Measurements from ENCODE around the gene AFTPH.

AFTPH gene

DNA sequence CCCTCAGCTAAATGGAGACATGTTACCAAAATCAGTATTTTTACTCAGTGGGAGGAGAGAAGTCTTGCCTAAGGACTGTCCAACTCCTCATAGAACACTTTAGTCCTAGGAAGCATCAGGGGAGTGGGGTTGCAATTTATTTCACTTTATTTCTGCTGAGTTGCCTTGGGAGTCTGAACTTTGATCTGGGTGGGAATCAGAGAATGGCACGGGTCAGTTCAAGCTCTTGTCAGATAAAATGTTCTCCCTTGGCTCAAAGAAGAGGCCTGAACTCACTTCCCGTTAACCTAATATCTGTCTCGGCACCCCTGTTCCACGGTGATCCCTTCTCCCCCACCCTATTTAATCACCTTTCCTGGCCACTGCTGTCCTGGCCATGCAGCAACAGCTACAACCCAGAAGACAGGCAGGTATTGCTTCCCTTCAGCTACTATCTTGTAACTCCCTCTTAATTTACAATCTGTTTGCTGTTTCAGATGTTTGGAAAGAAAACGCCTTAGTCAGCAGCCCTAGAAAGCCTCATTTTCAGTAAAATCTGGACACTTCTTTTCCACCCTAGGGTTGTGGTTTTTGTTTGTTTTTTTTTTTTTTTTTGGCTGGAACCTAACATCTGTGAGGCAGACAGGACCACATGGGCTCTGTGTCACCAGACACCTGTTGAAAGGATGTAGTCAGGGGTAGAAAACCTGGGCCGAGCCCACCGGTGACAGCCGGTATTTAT lies 77.1 kb downstream of the AFTPH start:
- TF ChIP-seq, protein P1, sequence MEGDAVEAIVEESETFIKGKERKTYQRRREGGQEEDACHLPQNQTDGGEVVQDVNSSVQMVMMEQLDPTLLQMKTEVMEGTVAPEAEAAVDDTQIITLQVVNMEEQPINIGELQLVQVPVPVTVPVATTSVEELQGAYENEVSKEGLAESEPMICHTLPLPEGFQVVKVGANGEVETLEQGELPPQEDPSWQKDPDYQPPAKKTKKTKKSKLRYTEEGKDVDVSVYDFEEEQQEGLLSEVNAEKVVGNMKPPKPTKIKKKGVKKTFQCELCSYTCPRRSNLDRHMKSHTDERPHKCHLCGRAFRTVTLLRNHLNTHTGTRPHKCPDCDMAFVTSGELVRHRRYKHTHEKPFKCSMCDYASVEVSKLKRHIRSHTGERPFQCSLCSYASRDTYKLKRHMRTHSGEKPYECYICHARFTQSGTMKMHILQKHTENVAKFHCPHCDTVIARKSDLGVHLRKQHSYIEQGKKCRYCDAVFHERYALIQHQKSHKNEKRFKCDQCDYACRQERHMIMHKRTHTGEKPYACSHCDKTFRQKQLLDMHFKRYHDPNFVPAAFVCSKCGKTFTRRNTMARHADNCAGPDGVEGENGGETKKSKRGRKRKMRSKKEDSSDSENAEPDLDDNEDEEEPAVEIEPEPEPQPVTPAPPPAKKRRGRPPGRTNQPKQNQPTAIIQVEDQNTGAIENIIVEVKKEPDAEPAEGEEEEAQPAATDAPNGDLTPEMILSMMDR (IDR thresholded peaks at IDR 0.05): no peak
- Histone ChIP-seq H3K4me1 (peaks cover 10% of the 10 kb centered on the region), H3K79me2 (no peaks in the 10 kb centered on the region), H3K9me3 (ENCODE audit: control insufficient read depth, low read length) (no peaks in the 10 kb centered on the region), H3K36me3 (ENCODE audit: control insufficient read depth, insufficient read depth, low read length) (no peaks in the 10 kb centered on the region), H3K4me2 (ENCODE audit: low read length) (peak overlapping the region; percentile 16), H3K27me3 (ENCODE audit: control insufficient read depth, insufficient read depth, low read length) (no peaks in the 10 kb centered on the region), H2AFZ (no peak overlapping the region), H3K9ac (no peak overlapping the region), H3K4me3 (ENCODE audit: low read depth, low read length) (peak overlapping the region; percentile 3), H3K27ac (no peak overlapping the region)

- H3K36me3 ChIP-seq (ENCODE audit: control insufficient read depth, insufficient read depth, low read length): no peaks in the 10 kb centered on the region
- H3K4me1 ChIP-seq: peaks cover 10% of the 10 kb centered on the region
- TF ChIP-seq, protein P1 (IDR thresholded peaks at IDR 0.05): no peak
- H3K79me2 ChIP-seq: no peaks in the 10 kb centered on the region
- H3K27me3 ChIP-seq (ENCODE audit: control insufficient read depth, insufficient read depth, low read length): no peaks in the 10 kb centered on the region
- H2AFZ ChIP-seq: no peak overlapping the region
- H3K27ac ChIP-seq: no peak overlapping the region
- H3K9me3 ChIP-seq (ENCODE audit: control insufficient read depth, low read length): no peaks in the 10 kb centered on the region
- peak overlapping the region; percentile 3 for H3K4me3 ChIP-seq (ENCODE audit: low read depth, low read length)
- no peak overlapping the region for H3K9ac ChIP-seq
- H3K4me2 ChIP-seq (ENCODE audit: low read length): peak overlapping the region; percentile 16
These were observed 77.8 kb downstream of the AFTPH start for GRCh38 chr2:64601785-64602391.

GRCh38 chr2:64602436-64602835 lies 78.3 kb downstream of the AFTPH start:
- H3K27me3 ChIP-seq (ENCODE audit: control insufficient read depth, insufficient read depth, low read length): no peaks in the 10 kb centered on the region
- H2AFZ ChIP-seq: no peak overlapping the region
- no peaks in the 10 kb centered on the region for H3K36me3 ChIP-seq (ENCODE audit: control insufficient read depth, insufficient read depth, low read length)
- peaks cover 10% of the 10 kb centered on the region for H3K4me1 ChIP-seq
- H3K27ac ChIP-seq: no peak overlapping the region
- TF ChIP-seq, protein P1 (IDR thresholded peaks at IDR 0.05): no peak
- H3K79me2 ChIP-seq: no peaks in the 10 kb centered on the region
- no peaks in the 10 kb centered on the region for H3K9me3 ChIP-seq (ENCODE audit: control insufficient read depth, low read length)
- H3K9ac ChIP-seq: no peak overlapping the region
- no peak overlapping the region for H3K4me2 ChIP-seq (ENCODE audit: low read length)
- no peak overlapping the region for H3K4me3 ChIP-seq (ENCODE audit: low read depth, low read length)

GRCh38 chr2:64604155-64604554 lies 80.0 kb downstream of the AFTPH start:
- Histone ChIP-seq H3K4me2 (ENCODE audit: low read length) (no peak overlapping the region), H3K27ac (no peak overlapping the region), H3K9me3 (ENCODE audit: control insufficient read depth, low read length) (no peaks in the 10 kb centered on the region), H3K79me2 (no peaks in the 10 kb centered on the region), H3K4me1 (peaks cover 9% of the 10 kb centered on the region), H3K4me3 (ENCODE audit: low read depth, low read length) (no peak overlapping the region), H3K36me3 (ENCODE audit: control insufficient read depth, insufficient read depth, low read length) (no peaks in the 10 kb centered on the region), H3K9ac (no peak overlapping the region), H2AFZ (no peak overlapping the region), H3K27me3 (ENCODE audit: control insufficient read depth, insufficient read depth, low read length) (no peaks in the 10 kb centered on the region)
- TF ChIP-seq, protein P1 (IDR thresholded peaks at IDR 0.05): no peak

Data from parathyroid adenoma (tissue), 2 donors.